ENCODE results near the gene BORCS6.
A peak's percentile ranks its signal among the peaks of the same experiment; 100 is the strongest.

BORCS6 gene

GRCh38 chr17:8154608-8155155 is 35.3 kb downstream of the BORCS6 start:
- DNase-seq: no peak

GRCh38 chr17:8153957-8154607 is 35.9 kb downstream of the BORCS6 start:
- DNase-seq: peak; percentile 64 to 75 (median 68)

- DNase-seq: no peak
These were observed 36.4 kb downstream of the BORCS6 start for GRCh38 chr17:8153525-8153956.

GRCh38 chr17:8153031-8153451 is 36.9 kb downstream of the BORCS6 start:
- no peak for DNase-seq

GRCh38 chr17:8152112-8152775 is 37.7 kb downstream of the BORCS6 start, which contains the start of gene PER1:
Gene PER1, minus strand, starts transcription at chr17:8152404. Its CDS starts 1,698 bp downstream, at chr17:8150706.
- peak; percentile 39 to 76 (median 60) for DNase-seq

GRCh38 chr17:8151641-8152111 is 38.3 kb downstream of the BORCS6 start:
- DNase-seq: no peak

GRCh38 chr17:8151120-8151640 is 38.8 kb downstream of the BORCS6 start:
- peak; percentile 71 to 83 (median 78) for DNase-seq

- no peak for DNase-seq
These were observed 39.5 kb downstream of the BORCS6 start for GRCh38 chr17:8150194-8151119.

- DNase-seq: no peak
These were observed 40.4 kb downstream of the BORCS6 start for GRCh38 chr17:8149419-8150193.

GRCh38 chr17:8148560-8148959 is 41.4 kb downstream of the BORCS6 start:
- DNase-seq: no peak

- no peak for DNase-seq
These were observed 42.1 kb downstream of the BORCS6 start for GRCh38 chr17:8147805-8148404.

GRCh38 chr17:8147141-8147804 is 42.7 kb downstream of the BORCS6 start:
- no peak for DNase-seq

GRCh38 chr17:8146381-8147140 is 43.4 kb downstream of the BORCS6 start:
- no peak for DNase-seq

GRCh38 chr17:8145811-8146210 is 44.2 kb downstream of the BORCS6 start:
- no peak for DNase-seq

GRCh38 chr17:8144401-8145231 is 45.4 kb downstream of the BORCS6 start:
- DNase-seq: no peak

GRCh38 chr17:8143581-8144400 is 46.2 kb downstream of the BORCS6 start:
- no peak for DNase-seq

GRCh38 chr17:8142887-8143580 is 46.9 kb downstream of the BORCS6 start:
- DNase-seq: no peak
